WTC11 (cell line): Measurements from ENCODE around the gene HRAS. TPM values are rescaled to one million over a fixed set of nuclear protein-coding genes. Genes with fewer than 3 reads are reported as not detected.
A peak's percentile ranks its signal among the peaks of the same experiment; 100 is the strongest.

Experiments used
- ATAC-seq: fragments of 200-7000 bp; cut with Tn5 transposase; 2 replicates; pipeline ENCODE4 v1.10.0; 2021; ENCODE audit warnings: mild to moderate bottlenecking, moderate library complexity
- CTCF ChIA-PET: fragments of 300-600 bp; sonication (Branson Sonifier 250); formaldehyde crosslinking; loops from one replicate; lab custom pipeline; 2021; ENCODE audit warnings: antibody characterized with exemption; lab: Charles Lee
- POLR2A ChIA-PET: fragments of 350-600 bp; sonication (Branson Sonifier 250); formaldehyde crosslinking; loops from one replicate; lab custom pipeline; 2021; ENCODE audit warnings: antibody characterized with exemption; lab: Charles Lee
- DNase-seq: peaks from one replicate; pipeline ENCODE4 v3.0.0; 2021; ENCODE audit warnings: low spot score
- H3K27ac Mint-ChIP-seq: 2 replicates; pipeline ENCODE4 v1.8.0; 2021; ENCODE audit warnings: mixed read lengths
- H3K27me3 Mint-ChIP-seq: 2 replicates; pipeline ENCODE4 v1.8.0; 2021; ENCODE audit warnings: low read depth, mild to moderate bottlenecking, moderate library complexity, mixed read lengths
- H3K36me3 Mint-ChIP-seq: 2 replicates; pipeline ENCODE4 v1.8.0; 2021; ENCODE audit warnings: mixed read lengths
- H3K4me1 Mint-ChIP-seq: 2 replicates; pipeline ENCODE4 v1.8.0; 2022; ENCODE audit warnings: mixed read lengths
- H3K4me3 Mint-ChIP-seq: 2 replicates; pipeline ENCODE4 v1.8.0; 2021; ENCODE audit warnings: mild to moderate bottlenecking, moderate library complexity, mixed read lengths
- H3K9me3 Mint-ChIP-seq: 2 replicates; pipeline ENCODE4 v1.8.0; 2021; ENCODE audit warnings: mixed read lengths
- ATF1 ChIP-seq: sonication (generic); formaldehyde crosslinking; IDR thresholded peaks from 2 replicates; pipeline ENCODE4 v1.8.1; 2023; ENCODE audit warnings: mild to moderate bottlenecking, moderate library complexity, missing genetic modification reagents
- ATF2 ChIP-seq: sonication (generic); formaldehyde crosslinking; IDR thresholded peaks from 2 replicates; pipeline ENCODE4 v1.8.1; 2022; ENCODE audit warnings: low read depth, missing genetic modification reagents, borderline replicate concordance
- CBFB ChIP-seq: sonication (generic); formaldehyde crosslinking; IDR thresholded peaks from 2 replicates; pipeline ENCODE4 v1.8.1; 2022; ENCODE audit warnings: mild to moderate bottlenecking, low read depth, missing genetic modification reagents
- CREM ChIP-seq: sonication (generic); formaldehyde crosslinking; IDR thresholded peaks from 2 replicates; pipeline ENCODE4 v1.8.1; 2022; ENCODE audit warnings: mild to moderate bottlenecking, missing genetic modification reagents, moderate library complexity
- ETV6 ChIP-seq: sonication (generic); formaldehyde crosslinking; IDR thresholded peaks from 2 replicates; pipeline ENCODE4 v1.8.1; 2022; ENCODE audit warnings: mild to moderate bottlenecking, missing genetic modification reagents
- FOXP1 ChIP-seq: sonication (generic); formaldehyde crosslinking; IDR thresholded peaks from 2 replicates; pipeline ENCODE4 v1.8.0; 2022; ENCODE audit warnings: missing genetic modification reagents, mild to moderate bottlenecking, moderate library complexity, borderline replicate concordance
- GABPB1 ChIP-seq: sonication (generic); formaldehyde crosslinking; IDR thresholded peaks from 2 replicates; pipeline ENCODE4 v1.8.1; 2023; ENCODE audit warnings: mild to moderate bottlenecking, missing genetic modification reagents
- GTF2I ChIP-seq: fragments of 250-450 bp; sonication (Bioruptor Pico); conservative IDR thresholded peaks from 2 replicates; pipeline ENCODE4 v1.4.0; 2021; ENCODE audit warnings: mild to moderate bottlenecking
- JUN ChIP-seq: sonication (generic); formaldehyde crosslinking; IDR thresholded peaks from 2 replicates; pipeline ENCODE4 v1.8.0; 2023; ENCODE audit warnings: mild to moderate bottlenecking, missing genetic modification reagents
- KAT7 ChIP-seq: sonication (generic); formaldehyde crosslinking; IDR thresholded peaks from 2 replicates; pipeline ENCODE4 v1.8.1; 2023; ENCODE audit warnings: missing genetic modification reagents, mild to moderate bottlenecking, borderline replicate concordance
- MLX ChIP-seq: sonication (generic); formaldehyde crosslinking; IDR thresholded peaks from 2 replicates; pipeline ENCODE4 v1.8.1; 2023; ENCODE audit warnings: mild to moderate bottlenecking, missing genetic modification reagents, moderate library complexity
- NR1H2 ChIP-seq: sonication (generic); formaldehyde crosslinking; IDR thresholded peaks from 2 replicates; pipeline ENCODE4 v1.9.0; 2021; ENCODE audit warnings: mild to moderate bottlenecking, moderate library complexity, missing genetic modification reagents
- PREB ChIP-seq: sonication (generic); formaldehyde crosslinking; IDR thresholded peaks from 2 replicates; pipeline ENCODE4 v1.8.1; 2022; ENCODE audit warnings: mild to moderate bottlenecking, missing genetic modification reagents, moderate library complexity, borderline replicate concordance
- PRRX2 ChIP-seq: fragments of 250-450 bp; sonication (Bioruptor Pico); IDR thresholded peaks from 2 replicates; pipeline ENCODE4 v1.8.0; 2021; ENCODE audit warnings: mild to moderate bottlenecking
- RELA ChIP-seq: sonication (generic); formaldehyde crosslinking; IDR thresholded peaks from 2 replicates; pipeline ENCODE4 v1.8.1; 2022; ENCODE audit warnings: missing genetic modification reagents, mild to moderate bottlenecking, borderline replicate concordance
- RORB ChIP-seq: fragments of 250-450 bp; sonication (Bioruptor Pico); IDR thresholded peaks from 2 replicates; pipeline ENCODE4 v1.9.0; 2021; ENCODE audit warnings: mild to moderate bottlenecking
- ZMAT4 ChIP-seq: fragments of 250-450 bp; sonication (Bioruptor Pico); IDR thresholded peaks from 2 replicates; pipeline ENCODE4 v1.9.0; 2021; ENCODE audit warnings: mild to moderate bottlenecking
- ZNF232 ChIP-seq: sonication (generic); formaldehyde crosslinking; IDR thresholded peaks from 2 replicates; pipeline ENCODE4 v1.8.0; 2022; ENCODE audit warnings: mild to moderate bottlenecking, missing genetic modification reagents
- ZNF281 ChIP-seq: sonication (generic); formaldehyde crosslinking; IDR thresholded peaks from 2 replicates; pipeline ENCODE4 v1.8.0; 2023; ENCODE audit warnings: mild to moderate bottlenecking, missing genetic modification reagents
- total RNA-seq: library from RNA; stranded (reverse); gene quantifications from 3 replicates; pipeline ENCODE4 v1.2.3, GENCODE V29; 2021

Gene HRAS
- total RNA-seq, 1 experiment from 2014 or later, result 62.4 TPM

GRCh38 chr11:562046-562645, 26.8 kb upstream of the HRAS start:
- POLR2A ChIA-PET, result no interaction called here
- peak overlapping the region; percentile 87 for H3K4me3 Mint-ChIP-seq
- CTCF ChIA-PET, result interaction anchor here (1.4 kb wide), 1 partner anchor 160 kb away, joined by 3 read pairs; no protein-coding TSS in a partner anchor
- TF ChIP-seq PREB (no peak), KAT7 (no peak), ATF2 (no peak), ZNF232 (no peak), FOXP1 (CRISPR knock-in tag) (no peak), CBFB (CRISPR knock-in tag) (no peak), ETV6 (no peak), ZMAT4 (CRISPR knock-in tag) (no peak), JUN (no peak), RORB (CRISPR knock-in tag) (no peak)
- TF ChIP-seq, all 79 proteins: peak for 0
- ATAC-seq, result no peak
- no peak for DNase-seq
- 0 out of 2 replicates have a peak, but pooled peaks cover 3% of the 10 kb centered on the region for H3K36me3 Mint-ChIP-seq
- peaks cover 31% of the 10 kb centered on the region for H3K4me1 Mint-ChIP-seq
- H3K27ac Mint-ChIP-seq, result no peak overlapping the region
- H3K9me3 Mint-ChIP-seq, result no peaks in the 10 kb centered on the region
- peaks cover 15% of the 10 kb centered on the region for H3K27me3 Mint-ChIP-seq

- peak overlapping the region; percentile 87 for H3K4me3 Mint-ChIP-seq
Observed at GRCh38 chr11:561148-562003, 26.0 kb upstream of the HRAS start.

More at GRCh38 chr11:561148-562003, 26.0 kb upstream of the HRAS start:
- H3K27ac Mint-ChIP-seq, result no peak overlapping the region
- TF ChIP-seq CREM (CRISPR knock-in tag) (no peak), ATF2 (no peak), GABPB1 (CRISPR knock-in tag) (0 out of 2 replicates have a peak, but pooled peaks have one; percentile 14), ATF1 (CRISPR knock-in tag) (0 out of 2 replicates have a peak, but pooled peaks have one; percentile 23), MLX (CRISPR knock-in tag) (0 out of 2 replicates have a peak, but pooled peaks have one; percentile 45), RELA (CRISPR knock-in tag) (no peak), NR1H2 (no peak), PRRX2 (CRISPR knock-in tag) (no peak), ZNF281 (CRISPR knock-in tag) (no peak), GTF2I (CRISPR knock-in tag) (no peak), ZNF232 (no peak)
- no peaks in the 10 kb centered on the region for H3K9me3 Mint-ChIP-seq
- DNase-seq, result no peak
- ChIA-PET CTCF (interaction anchor here (1.4 kb wide), 1 partner anchor 161 kb away, joined by 3 read pairs; no protein-coding TSS in a partner anchor), POLR2A (no interaction called here)
- H3K36me3 Mint-ChIP-seq, result 0 out of 2 replicates have a peak, but pooled peaks cover 3% of the 10 kb centered on the region
- peaks cover 23% of the 10 kb centered on the region for H3K27me3 Mint-ChIP-seq
- ATAC-seq, result peak; percentile 1; the same call in 1 of the 2 replicates
- peaks cover 27% of the 10 kb centered on the region for H3K4me1 Mint-ChIP-seq
